Measurements from ENCODE around the gene TRAT1. TPM values are rescaled to one million over a fixed set of nuclear protein-coding genes. Genes with fewer than 3 reads are reported as not detected.

TRAT1 gene
- total and polyA plus RNA-seq, 2 experiments from 2014 or later: not detected

DNA sequence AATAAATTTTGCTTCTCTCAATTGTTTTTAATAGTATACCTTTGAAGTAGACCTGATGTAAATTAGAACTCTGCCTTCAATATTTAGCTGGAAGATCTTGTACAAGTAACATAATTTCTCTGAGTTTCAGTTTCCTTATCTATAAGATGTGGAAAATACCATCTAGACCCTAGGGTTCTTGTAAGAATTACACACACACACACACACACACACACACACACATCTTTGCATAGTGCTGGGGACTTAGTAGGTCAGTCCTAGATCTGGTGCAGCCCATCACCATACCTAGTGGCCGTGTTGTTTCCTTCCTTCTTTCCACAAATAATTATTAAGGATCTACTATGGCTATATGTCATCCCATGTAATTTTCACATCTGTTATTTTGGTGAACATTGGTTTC is 11.0 kb downstream of the TRAT1 start:
- H3K79me2 ChIP-seq (replicated peaks; ENCODE audit: insufficient read depth): no peaks in the 10 kb centered on the region
- no peaks in the 10 kb centered on the region for H3K4me1 ChIP-seq (ENCODE audit: insufficient read depth)
- Mint-ChIP-seq H3K4me3 (no peak overlapping the region), H3K4me1 (no peaks in the 10 kb centered on the region), H3K27ac (no peak overlapping the region), H3K9me3 (no peaks in the 10 kb centered on the region), H3K36me3 (ENCODE audit: low read depth) (no peaks in the 10 kb centered on the region), H3K27me3 (ENCODE audit: insufficient read depth, low read depth, poor library complexity) (no peaks in the 10 kb centered on the region)
- DNase-seq (ENCODE audit: low spot score) (no peak), ATAC-seq (no peak)
- no peak overlapping the region for H3K27ac ChIP-seq (ENCODE audit: low read depth)
- TF ChIP-seq, protein P1, sequence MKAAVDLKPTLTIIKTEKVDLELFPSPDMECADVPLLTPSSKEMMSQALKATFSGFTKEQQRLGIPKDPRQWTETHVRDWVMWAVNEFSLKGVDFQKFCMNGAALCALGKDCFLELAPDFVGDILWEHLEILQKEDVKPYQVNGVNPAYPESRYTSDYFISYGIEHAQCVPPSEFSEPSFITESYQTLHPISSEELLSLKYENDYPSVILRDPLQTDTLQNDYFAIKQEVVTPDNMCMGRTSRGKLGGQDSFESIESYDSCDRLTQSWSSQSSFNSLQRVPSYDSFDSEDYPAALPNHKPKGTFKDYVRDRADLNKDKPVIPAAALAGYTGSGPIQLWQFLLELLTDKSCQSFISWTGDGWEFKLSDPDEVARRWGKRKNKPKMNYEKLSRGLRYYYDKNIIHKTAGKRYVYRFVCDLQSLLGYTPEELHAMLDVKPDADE (IDR thresholded peaks at IDR 0.05): no peak
- TF ChIP-seq ZNF331 (CRISPR knock-in tag; IDR thresholded peaks at IDR 0.05; ENCODE audit: low read depth): no peak
- no peak for TF ChIP-seq STAT1 (IDR thresholded peaks at IDR 0.05; ENCODE audit: unreplicated experiment)
- no peak for TF ChIP-seq POLR2AphosphoS5 (IDR thresholded peaks at IDR 0.05; ENCODE audit: low read depth)
- TF ChIP-seq JUNB (IDR thresholded peaks at IDR 0.05; ENCODE audit: unreplicated experiment): no peak
- no peak for TF ChIP-seq EZH2phosphoT487 (IDR thresholded peaks at IDR 0.05; ENCODE audit: unreplicated experiment)
- no peak for TF ChIP-seq ZNF114 (CRISPR knock-in tag; IDR thresholded peaks at IDR 0.05)
- TF ChIP-seq NANOG (IDR thresholded peaks at IDR 0.05; ENCODE audit: borderline replicate concordance): no peak
- TF ChIP-seq, protein P2, sequence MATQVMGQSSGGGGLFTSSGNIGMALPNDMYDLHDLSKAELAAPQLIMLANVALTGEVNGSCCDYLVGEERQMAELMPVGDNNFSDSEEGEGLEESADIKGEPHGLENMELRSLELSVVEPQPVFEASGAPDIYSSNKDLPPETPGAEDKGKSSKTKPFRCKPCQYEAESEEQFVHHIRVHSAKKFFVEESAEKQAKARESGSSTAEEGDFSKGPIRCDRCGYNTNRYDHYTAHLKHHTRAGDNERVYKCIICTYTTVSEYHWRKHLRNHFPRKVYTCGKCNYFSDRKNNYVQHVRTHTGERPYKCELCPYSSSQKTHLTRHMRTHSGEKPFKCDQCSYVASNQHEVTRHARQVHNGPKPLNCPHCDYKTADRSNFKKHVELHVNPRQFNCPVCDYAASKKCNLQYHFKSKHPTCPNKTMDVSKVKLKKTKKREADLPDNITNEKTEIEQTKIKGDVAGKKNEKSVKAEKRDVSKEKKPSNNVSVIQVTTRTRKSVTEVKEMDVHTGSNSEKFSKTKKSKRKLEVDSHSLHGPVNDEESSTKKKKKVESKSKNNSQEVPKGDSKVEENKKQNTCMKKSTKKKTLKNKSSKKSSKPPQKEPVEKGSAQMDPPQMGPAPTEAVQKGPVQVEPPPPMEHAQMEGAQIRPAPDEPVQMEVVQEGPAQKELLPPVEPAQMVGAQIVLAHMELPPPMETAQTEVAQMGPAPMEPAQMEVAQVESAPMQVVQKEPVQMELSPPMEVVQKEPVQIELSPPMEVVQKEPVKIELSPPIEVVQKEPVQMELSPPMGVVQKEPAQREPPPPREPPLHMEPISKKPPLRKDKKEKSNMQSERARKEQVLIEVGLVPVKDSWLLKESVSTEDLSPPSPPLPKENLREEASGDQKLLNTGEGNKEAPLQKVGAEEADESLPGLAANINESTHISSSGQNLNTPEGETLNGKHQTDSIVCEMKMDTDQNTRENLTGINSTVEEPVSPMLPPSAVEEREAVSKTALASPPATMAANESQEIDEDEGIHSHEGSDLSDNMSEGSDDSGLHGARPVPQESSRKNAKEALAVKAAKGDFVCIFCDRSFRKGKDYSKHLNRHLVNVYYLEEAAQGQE (IDR thresholded peaks at IDR 0.05; ENCODE audit: unreplicated experiment): no peak
- TF ChIP-seq, protein P3, sequence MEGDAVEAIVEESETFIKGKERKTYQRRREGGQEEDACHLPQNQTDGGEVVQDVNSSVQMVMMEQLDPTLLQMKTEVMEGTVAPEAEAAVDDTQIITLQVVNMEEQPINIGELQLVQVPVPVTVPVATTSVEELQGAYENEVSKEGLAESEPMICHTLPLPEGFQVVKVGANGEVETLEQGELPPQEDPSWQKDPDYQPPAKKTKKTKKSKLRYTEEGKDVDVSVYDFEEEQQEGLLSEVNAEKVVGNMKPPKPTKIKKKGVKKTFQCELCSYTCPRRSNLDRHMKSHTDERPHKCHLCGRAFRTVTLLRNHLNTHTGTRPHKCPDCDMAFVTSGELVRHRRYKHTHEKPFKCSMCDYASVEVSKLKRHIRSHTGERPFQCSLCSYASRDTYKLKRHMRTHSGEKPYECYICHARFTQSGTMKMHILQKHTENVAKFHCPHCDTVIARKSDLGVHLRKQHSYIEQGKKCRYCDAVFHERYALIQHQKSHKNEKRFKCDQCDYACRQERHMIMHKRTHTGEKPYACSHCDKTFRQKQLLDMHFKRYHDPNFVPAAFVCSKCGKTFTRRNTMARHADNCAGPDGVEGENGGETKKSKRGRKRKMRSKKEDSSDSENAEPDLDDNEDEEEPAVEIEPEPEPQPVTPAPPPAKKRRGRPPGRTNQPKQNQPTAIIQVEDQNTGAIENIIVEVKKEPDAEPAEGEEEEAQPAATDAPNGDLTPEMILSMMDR (conservative IDR thresholded peaks at IDR 0.05; ENCODE audit: low read depth in 2 of 2): no peak
- TF ChIP-seq, protein P4, sequence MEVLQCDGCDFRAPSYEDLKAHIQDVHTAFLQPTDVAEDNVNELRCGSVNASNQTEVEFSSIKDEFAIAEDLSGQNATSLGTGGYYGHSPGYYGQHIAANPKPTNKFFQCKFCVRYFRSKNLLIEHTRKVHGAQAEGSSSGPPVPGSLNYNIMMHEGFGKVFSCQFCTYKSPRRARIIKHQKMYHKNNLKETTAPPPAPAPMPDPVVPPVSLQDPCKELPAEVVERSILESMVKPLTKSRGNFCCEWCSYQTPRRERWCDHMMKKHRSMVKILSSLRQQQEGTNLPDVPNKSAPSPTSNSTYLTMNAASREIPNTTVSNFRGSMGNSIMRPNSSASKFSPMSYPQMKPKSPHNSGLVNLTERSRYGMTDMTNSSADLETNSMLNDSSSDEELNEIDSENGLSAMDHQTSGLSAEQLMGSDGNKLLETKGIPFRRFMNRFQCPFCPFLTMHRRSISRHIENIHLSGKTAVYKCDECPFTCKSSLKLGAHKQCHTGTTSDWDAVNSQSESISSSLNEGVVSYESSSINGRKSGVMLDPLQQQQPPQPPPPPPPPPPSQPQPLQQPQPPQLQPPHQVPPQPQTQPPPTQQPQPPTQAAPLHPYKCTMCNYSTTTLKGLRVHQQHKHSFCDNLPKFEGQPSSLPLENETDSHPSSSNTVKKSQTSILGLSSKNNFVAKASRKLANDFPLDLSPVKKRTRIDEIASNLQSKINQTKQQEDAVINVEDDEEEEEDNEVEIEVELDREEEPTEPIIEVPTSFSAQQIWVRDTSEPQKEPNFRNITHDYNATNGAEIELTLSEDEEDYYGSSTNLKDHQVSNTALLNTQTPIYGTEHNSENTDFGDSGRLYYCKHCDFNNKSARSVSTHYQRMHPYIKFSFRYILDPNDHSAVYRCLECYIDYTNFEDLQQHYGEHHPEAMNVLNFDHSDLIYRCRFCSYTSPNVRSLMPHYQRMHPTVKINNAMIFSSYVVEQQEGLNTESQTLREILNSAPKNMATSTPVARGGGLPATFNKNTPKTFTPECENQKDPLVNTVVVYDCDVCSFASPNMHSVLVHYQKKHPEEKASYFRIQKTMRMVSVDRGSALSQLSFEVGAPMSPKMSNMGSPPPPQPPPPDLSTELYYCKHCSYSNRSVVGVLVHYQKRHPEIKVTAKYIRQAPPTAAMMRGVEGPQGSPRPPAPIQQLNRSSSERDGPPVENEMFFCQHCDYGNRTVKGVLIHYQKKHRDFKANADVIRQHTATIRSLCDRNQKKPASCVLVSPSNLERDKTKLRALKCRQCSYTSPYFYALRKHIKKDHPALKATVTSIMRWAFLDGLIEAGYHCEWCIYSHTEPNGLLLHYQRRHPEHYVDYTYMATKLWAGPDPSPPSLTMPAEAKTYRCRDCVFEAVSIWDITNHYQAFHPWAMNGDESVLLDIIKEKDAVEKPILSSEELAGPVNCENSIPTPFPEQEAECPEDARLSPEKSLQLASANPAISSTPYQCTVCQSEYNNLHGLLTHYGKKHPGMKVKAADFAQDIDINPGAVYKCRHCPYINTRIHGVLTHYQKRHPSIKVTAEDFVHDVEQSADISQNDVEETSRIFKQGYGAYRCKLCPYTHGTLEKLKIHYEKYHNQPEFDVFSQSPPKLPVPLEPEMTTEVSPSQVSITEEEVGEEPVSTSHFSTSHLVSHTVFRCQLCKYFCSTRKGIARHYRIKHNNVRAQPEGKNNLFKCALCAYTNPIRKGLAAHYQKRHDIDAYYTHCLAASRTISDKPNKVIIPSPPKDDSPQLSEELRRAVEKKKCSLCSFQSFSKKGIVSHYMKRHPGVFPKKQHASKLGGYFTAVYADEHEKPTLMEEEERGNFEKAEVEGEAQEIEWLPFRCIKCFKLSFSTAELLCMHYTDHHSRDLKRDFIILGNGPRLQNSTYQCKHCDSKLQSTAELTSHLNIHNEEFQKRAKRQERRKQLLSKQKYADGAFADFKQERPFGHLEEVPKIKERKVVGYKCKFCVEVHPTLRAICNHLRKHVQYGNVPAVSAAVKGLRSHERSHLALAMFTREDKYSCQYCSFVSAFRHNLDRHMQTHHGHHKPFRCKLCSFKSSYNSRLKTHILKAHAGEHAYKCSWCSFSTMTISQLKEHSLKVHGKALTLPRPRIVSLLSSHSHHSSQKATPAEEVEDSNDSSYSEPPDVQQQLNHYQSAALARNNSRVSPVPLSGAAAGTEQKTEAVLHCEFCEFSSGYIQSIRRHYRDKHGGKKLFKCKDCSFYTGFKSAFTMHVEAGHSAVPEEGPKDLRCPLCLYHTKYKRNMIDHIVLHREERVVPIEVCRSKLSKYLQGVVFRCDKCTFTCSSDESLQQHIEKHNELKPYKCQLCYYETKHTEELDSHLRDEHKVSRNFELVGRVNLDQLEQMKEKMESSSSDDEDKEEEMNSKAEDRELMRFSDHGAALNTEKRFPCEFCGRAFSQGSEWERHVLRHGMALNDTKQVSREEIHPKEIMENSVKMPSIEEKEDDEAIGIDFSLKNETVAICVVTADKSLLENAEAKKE (CRISPR knock-in tag; IDR thresholded peaks at IDR 0.05): no peak
- TF ChIP-seq EZH2 (IDR thresholded peaks at IDR 0.05; ENCODE audit: low read depth, unreplicated experiment): no peak
- no peak for TF ChIP-seq CREB1 (CRISPR knock-in tag; IDR thresholded peaks at IDR 0.05; ENCODE audit: low read depth)
- H3K4me3 ChIP-seq: no peak overlapping the region
- H4K20me1 ChIP-seq (replicated peaks; ENCODE audit: insufficient read depth): no peaks in the 10 kb centered on the region
- no peak overlapping the region for H3K4me2 ChIP-seq
- no peaks in the 10 kb centered on the region for H3K9me2 ChIP-seq (ENCODE audit: insufficient read depth)
- H3F3A ChIP-seq (replicated peaks; ENCODE audit: low read depth): no peaks in the 10 kb centered on the region
- no peaks in the 10 kb centered on the region for H3K27me3 ChIP-seq (ENCODE audit: insufficient read depth)
- H2AFZ ChIP-seq: no peak overlapping the region
- no peaks in the 10 kb centered on the region for H3K36me3 ChIP-seq (ENCODE audit: insufficient read depth)
